Mucosa of rectum (tissue), 2 donors: ENCODE measurements around the gene MOSPD3.
A peak's percentile ranks its signal among the peaks of the same experiment; 100 is the strongest.

Source experiments
- H3K27ac ChIP-seq, 2 donors: one replicate each; pipeline ENCODE4 v1.7.0; 2013; ENCODE audit warnings: inconsistent platforms in 2 of 2, low read depth in 2 of 2, low read length in 2 of 2
- H3K27me3 ChIP-seq, 2 donors: one replicate each; pipeline ENCODE4 v1.7.0; 2013; ENCODE audit warnings: low read length in 2 of 2; ENCODE audit not compliant: control insufficient read depth in 2 of 2, insufficient read depth in 2 of 2
- H3K36me3 ChIP-seq, 2 donors: one replicate each; pipeline ENCODE4 v1.7.0; 2013; ENCODE audit warnings: low read length in 2 of 2; ENCODE audit not compliant: control insufficient read depth in 2 of 2, insufficient read depth in 2 of 2
- H3K4me1 ChIP-seq, 2 donors: one replicate each; pipeline ENCODE4 v1.7.0; 2013; ENCODE audit warnings: low read length in 2 of 2, mild to moderate bottlenecking in 1 of 2; ENCODE audit not compliant: control insufficient read depth in 2 of 2, insufficient read depth in 2 of 2
- H3K4me3 ChIP-seq, 2 donors: one replicate each; pipeline ENCODE4 v1.7.0; 2013; ENCODE audit warnings: low read length in 2 of 2
- H3K9ac ChIP-seq, 2 donors: one replicate each; pipeline ENCODE4 v1.7.0; 2013; ENCODE audit warnings: low read length in 2 of 2, low read depth in 1 of 2, mild to moderate bottlenecking in 1 of 2
- H3K9me3 ChIP-seq, 2 donors: one replicate each; pipeline ENCODE4 v1.7.0; 2013; ENCODE audit warnings: low read length in 2 of 2; ENCODE audit not compliant: control insufficient read depth in 2 of 2
- donor health status: healthy.
- donor health status: Normal muscosa, but diverticular disease.

MOSPD3 gene

GRCh38 chr7:100591596-100591995, 20.7 kb upstream of the MOSPD3 start:
- Histone ChIP-seq H3K9me3 (no peaks in the 10 kb centered on the region), H3K27ac (no peak overlapping the region), H3K4me1 (peaks cover 0 to 4% of the 10 kb centered on the region in 2 donors), H3K4me3 (no peak overlapping the region), H3K9ac (no peak overlapping the region), H3K27me3 (no peaks in the 10 kb centered on the region), H3K36me3 (no peaks in the 10 kb centered on the region)

GRCh38 chr7:100595188-100595587, 17.2 kb upstream of the MOSPD3 start:
- Histone ChIP-seq H3K36me3 (no peaks in the 10 kb centered on the region), H3K9ac (no peak overlapping the region), H3K4me1 (no peaks in the 10 kb centered on the region), H3K27ac (no peak overlapping the region), H3K27me3 (no peaks in the 10 kb centered on the region), H3K4me3 (no peak overlapping the region), H3K9me3 (no peaks in the 10 kb centered on the region)

DNA sequence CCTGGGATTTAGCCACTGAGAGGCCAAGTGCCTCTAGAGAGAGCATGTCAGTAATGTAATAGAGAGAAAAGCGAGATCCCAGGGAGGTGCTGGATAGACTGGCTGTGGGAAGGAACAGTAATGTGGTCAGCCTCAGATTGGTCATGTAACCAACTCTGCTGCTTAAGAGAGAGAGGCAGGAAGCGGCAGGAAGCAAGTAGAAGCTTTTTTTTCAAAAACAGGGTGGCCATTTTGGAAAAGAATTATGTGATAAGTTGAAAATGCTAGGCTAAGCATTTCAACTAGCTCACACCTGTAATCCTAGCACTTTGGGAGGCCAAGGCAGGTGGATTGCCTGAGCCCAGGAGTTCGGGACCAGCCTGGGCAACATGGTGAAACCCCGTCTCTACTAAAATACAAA, 13.9 kb upstream of the MOSPD3 start:
- no peaks in the 10 kb centered on the region for H3K9me3 ChIP-seq
- H3K27me3 ChIP-seq = no peaks in the 10 kb centered on the region
- H3K9ac ChIP-seq = no peak overlapping the region
- H3K36me3 ChIP-seq = no peaks in the 10 kb centered on the region
- peaks cover 0 to 5% of the 10 kb centered on the region in 2 donors for H3K4me1 ChIP-seq
- no peak overlapping the region for H3K27ac ChIP-seq
- no peak overlapping the region for H3K4me3 ChIP-seq

DNA sequence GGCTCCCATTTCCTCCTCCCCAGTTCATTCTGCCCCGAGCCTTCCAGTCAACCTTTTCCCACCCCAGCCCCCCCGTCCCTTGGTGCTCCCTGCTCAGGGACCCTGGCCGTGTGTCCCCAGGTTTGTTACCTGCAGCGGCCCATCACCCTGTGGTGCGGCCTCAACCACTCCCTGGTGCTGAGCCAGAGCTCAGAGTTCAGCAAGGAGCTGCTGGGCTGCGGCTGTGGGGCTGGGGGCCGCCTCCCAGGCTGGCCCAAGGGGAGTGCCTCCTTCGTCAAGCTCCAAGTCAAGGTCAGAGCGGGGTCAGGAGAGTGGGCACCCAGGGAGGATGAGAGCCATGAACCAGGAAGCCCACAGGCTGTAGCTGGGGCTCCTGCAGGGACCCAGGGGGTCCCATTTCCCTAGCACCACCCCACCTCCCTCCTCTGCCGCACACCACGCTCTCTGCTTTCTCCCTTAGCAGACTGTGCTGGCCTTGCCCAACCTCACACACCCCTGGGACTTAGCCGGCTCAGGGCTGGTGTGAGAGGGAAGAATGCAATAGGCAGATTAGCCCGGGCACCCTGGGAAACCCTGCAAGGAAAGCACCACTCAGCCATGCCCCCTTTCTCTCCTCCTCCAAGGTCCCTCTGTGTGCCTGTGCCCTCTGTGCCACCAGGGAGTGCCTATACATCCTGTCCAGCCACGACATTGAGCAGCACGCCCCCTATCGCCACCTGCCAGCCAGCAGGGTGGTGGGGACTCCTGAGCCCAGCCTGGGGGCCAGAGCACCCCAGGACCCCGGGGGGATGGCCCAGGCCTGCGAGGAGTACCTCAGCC, 12.2 kb upstream of the MOSPD3 start:
- no peak overlapping the region for H3K4me3 ChIP-seq
- no peak overlapping the region for H3K27ac ChIP-seq
- no peak overlapping the region for H3K9ac ChIP-seq
- H3K4me1 ChIP-seq = peaks cover 11 to 14% of the 10 kb centered on the region in 2 donors
- H3K27me3 ChIP-seq = no peaks in the 10 kb centered on the region
- H3K9me3 ChIP-seq = no peaks in the 10 kb centered on the region
- no peaks in the 10 kb centered on the region for H3K36me3 ChIP-seq

GRCh38 chr7:100600730-100601038, 11.7 kb upstream of the MOSPD3 start:
- H3K4me1 ChIP-seq = peaks cover 16 to 18% of the 10 kb centered on the region in 2 donors
- H3K27me3 ChIP-seq = no peaks in the 10 kb centered on the region
- H3K9me3 ChIP-seq = no peaks in the 10 kb centered on the region
- H3K27ac ChIP-seq = no peak overlapping the region
- H3K9ac ChIP-seq = no peak overlapping the region
- H3K4me3 ChIP-seq = no peak overlapping the region
- no peaks in the 10 kb centered on the region for H3K36me3 ChIP-seq

GRCh38 chr7:100602889-100603725, 9.2 kb upstream of the MOSPD3 start:
- Histone ChIP-seq H3K9me3 (no peaks in the 10 kb centered on the region), H3K4me1 (peaks cover 17 to 18% of the 10 kb centered on the region in 2 donors), H3K4me3 (peak overlapping the region; percentile 67 to 70), H3K9ac (peak overlapping the region; percentile 51 to 52), H3K36me3 (no peaks in the 10 kb centered on the region), H3K27ac (peak overlapping the region; percentile 55 to 68), H3K27me3 (no peaks in the 10 kb centered on the region)

- H3K27ac ChIP-seq = peak overlapping the region; percentile 55 to 68
- H3K4me1 ChIP-seq = peaks cover 17 to 18% of the 10 kb centered on the region in 2 donors
- no peaks in the 10 kb centered on the region for H3K36me3 ChIP-seq
- no peaks in the 10 kb centered on the region for H3K27me3 ChIP-seq
- H3K9ac ChIP-seq = peak overlapping the region; percentile 51 to 52
- H3K4me3 ChIP-seq = peak overlapping the region; percentile 67 to 70
- H3K9me3 ChIP-seq = no peaks in the 10 kb centered on the region
Observed at GRCh38 chr7:100603726-100604027, 8.7 kb upstream of the MOSPD3 start.

DNA sequence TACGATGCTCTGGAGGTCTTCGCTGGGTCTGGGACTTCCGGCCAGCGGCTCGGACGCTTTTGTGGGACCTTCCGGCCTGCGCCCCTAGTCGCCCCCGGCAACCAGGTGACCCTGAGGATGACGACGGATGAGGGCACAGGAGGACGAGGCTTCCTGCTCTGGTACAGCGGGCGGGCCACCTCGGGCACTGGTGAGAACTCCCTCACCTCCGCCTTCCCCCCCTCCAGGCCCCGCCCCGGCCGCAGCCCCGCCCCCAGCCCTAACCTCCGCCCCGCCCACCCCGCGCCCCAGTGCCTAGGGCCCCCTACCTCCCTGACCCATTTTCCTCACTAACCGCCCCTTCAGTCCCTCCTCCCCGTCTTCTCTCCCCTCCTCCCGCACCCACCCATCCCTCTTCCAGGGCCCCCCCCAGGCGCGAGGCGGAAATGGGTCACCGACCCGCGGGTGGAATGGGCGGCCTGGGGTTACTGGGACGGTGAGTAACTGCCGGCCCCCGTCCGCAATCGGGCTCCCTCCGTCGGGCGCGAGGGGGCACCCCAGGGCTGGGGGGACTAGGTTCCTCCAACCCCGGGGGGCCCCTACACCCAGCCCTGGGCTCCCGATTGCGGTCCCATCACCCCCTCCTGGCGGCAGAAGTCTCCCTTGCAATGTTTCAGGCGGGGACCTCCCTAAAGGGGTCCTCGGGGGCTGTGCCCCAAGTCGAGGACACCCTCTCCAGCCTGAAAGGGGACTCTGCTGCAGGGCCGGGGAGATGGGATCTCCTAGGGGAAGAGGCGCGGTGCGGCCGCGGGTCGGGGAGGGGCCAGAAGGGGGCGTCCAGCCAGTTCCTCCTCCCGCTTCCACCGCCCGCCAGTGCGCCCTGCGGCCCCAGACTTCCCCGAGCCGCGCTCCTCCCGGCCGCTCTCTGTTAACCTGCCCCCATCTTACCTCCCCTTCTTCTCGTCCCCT, 8.0 kb upstream of the MOSPD3 start:
- peak overlapping the region; percentile 52 to 54 for H3K9ac ChIP-seq
- peak overlapping the region; percentile 55 to 68 for H3K27ac ChIP-seq
- no peaks in the 10 kb centered on the region for H3K9me3 ChIP-seq
- H3K4me1 ChIP-seq = peaks cover 17 to 18% of the 10 kb centered on the region in 2 donors
- H3K27me3 ChIP-seq = no peaks in the 10 kb centered on the region
- H3K4me3 ChIP-seq = peak overlapping the region; percentile 67 to 70
- no peaks in the 10 kb centered on the region for H3K36me3 ChIP-seq

GRCh38 chr7:100604976-100605911, 7.1 kb upstream of the MOSPD3 start:
- Histone ChIP-seq H3K9ac (peak overlapping the region in 1 of 2 donors; percentile 54), H3K4me1 (peaks cover 17 to 18% of the 10 kb centered on the region in 2 donors), H3K36me3 (no peaks in the 10 kb centered on the region), H3K9me3 (no peaks in the 10 kb centered on the region), H3K27ac (peak overlapping the region in 1 of 2 donors; percentile 58), H3K4me3 (peak overlapping the region; percentile 67 to 70), H3K27me3 (no peaks in the 10 kb centered on the region)
